ENCODE results near the gene MOGAT2. TPM values are rescaled to one million over a fixed set of nuclear protein-coding genes. Genes with fewer than 3 reads are reported as not detected.

Gene MOGAT2
- total RNA-seq, 2 donors from 2014 or later: not detected

DNA sequence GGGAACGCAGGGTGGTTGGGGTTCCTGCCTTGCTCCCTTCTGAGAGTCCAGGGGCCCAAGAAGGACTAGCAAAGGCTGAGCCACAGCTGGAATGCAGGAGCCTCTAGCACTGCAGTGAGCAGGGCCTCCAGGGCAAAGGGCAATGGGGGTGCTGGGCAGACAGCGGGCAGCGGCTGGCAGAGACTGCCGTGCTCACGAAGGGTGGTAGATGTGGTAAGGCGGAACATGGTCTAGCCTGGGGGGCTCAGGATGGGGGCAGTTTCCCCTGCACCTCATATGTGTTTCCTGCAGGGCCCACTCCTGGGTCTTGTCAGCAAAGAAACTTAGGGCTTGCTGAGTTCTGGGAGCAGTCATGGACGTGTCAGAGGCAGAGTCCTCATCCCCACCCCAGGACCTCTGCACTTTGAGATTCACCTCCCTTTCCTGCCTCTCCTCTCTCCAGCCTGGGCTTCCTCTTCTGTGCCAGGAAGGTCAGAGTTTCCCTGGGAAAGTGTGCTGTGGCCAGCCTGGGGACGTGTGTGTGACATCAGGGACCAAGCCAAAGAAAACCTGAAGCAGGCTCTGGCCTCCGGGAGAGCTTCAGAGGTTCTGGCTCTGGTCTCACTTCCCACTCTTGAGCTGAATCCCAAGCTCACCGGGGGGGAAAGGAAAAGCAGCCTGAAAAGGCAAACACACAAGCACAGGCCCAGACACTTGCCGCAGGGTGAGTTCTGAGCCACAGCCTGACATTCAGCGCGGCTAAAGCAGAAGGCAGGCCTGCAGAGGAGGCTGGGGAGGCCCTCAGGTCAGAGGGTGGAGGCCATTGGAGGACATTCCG, 4.4 kb downstream of the MOGAT2 start:
- Mint-ChIP-seq H3K4me1 (peaks cover 6% of the 10 kb centered on the region), H3K4me3 (no peak overlapping the region), H3K9me3 (no peaks in the 10 kb centered on the region), H3K36me3 (ENCODE audit: low read depth) (no peaks in the 10 kb centered on the region), H3K27ac (no peak overlapping the region), H3K27me3 (ENCODE audit: insufficient read depth) (peaks cover 33% of the 10 kb centered on the region)
- no peaks in the 10 kb centered on the region for H3K9me3 ChIP-seq (ENCODE audit: control insufficient read depth, low read length)
- TF ChIP-seq, protein P1, sequence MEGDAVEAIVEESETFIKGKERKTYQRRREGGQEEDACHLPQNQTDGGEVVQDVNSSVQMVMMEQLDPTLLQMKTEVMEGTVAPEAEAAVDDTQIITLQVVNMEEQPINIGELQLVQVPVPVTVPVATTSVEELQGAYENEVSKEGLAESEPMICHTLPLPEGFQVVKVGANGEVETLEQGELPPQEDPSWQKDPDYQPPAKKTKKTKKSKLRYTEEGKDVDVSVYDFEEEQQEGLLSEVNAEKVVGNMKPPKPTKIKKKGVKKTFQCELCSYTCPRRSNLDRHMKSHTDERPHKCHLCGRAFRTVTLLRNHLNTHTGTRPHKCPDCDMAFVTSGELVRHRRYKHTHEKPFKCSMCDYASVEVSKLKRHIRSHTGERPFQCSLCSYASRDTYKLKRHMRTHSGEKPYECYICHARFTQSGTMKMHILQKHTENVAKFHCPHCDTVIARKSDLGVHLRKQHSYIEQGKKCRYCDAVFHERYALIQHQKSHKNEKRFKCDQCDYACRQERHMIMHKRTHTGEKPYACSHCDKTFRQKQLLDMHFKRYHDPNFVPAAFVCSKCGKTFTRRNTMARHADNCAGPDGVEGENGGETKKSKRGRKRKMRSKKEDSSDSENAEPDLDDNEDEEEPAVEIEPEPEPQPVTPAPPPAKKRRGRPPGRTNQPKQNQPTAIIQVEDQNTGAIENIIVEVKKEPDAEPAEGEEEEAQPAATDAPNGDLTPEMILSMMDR (conservative IDR thresholded peaks at IDR 0.05): no peak
- no peak overlapping the region for H3K4me3 ChIP-seq (ENCODE audit: low read length)
- WGBS, 2 experiments (ENCODE audit: insufficient coverage in 1 of 2, insufficient read length in 1 of 2): 88 to 90% methylated on average over 11 to 14 of the region's 14 CpGs
- no peak overlapping the region for H3K27ac ChIP-seq (ENCODE audit: low read depth, low read length)
- H3K27me3 ChIP-seq (ENCODE audit: control insufficient read depth, insufficient read depth, low read length, poor library complexity, severe bottlenecking): no peaks in the 10 kb centered on the region
- H3K4me1 ChIP-seq (ENCODE audit: control insufficient read depth, insufficient read depth, low read length): no peaks in the 10 kb centered on the region
- no peaks in the 10 kb centered on the region for H3K36me3 ChIP-seq (ENCODE audit: control insufficient read depth, insufficient read depth, low read length)
- no peak overlapping the region for H3K9ac ChIP-seq (ENCODE audit: extremely low read depth, low read length, poor library complexity, severe bottlenecking)
- DNase-seq: no peak

DNA sequence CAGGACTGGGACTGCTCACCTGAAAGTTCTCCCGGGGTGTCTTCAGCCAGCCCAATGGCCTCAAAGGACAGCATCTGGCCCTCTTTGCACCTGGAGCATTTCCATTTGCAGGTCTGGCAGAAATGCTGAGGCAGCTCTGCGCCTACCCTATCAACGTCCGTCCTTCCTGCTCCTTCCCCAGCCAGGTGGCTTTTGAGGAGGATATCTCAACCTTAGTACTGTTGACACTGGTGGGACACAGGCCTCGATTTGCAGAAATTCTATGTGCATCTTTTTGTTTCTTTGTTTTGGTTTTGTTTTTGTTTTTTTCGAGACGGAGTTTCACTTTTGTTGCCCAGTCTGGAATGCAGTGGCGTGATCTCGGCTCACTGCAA, 5.0 kb downstream of the MOGAT2 start:
- TF ChIP-seq, protein P1 (conservative IDR thresholded peaks at IDR 0.05): no peak
- Mint-ChIP-seq H3K4me3 (no peak overlapping the region), H3K4me1 (peaks cover 4% of the 10 kb centered on the region), H3K27ac (no peak overlapping the region), H3K36me3 (ENCODE audit: low read depth) (no peaks in the 10 kb centered on the region), H3K9me3 (no peaks in the 10 kb centered on the region), H3K27me3 (ENCODE audit: insufficient read depth) (peaks cover 28% of the 10 kb centered on the region)
- H3K4me1 ChIP-seq (ENCODE audit: control insufficient read depth, insufficient read depth, low read length): no peaks in the 10 kb centered on the region
- WGBS, 2 experiments (ENCODE audit: insufficient coverage in 1 of 2, insufficient read length in 1 of 2): 91 to 95% methylated on average over 4 to 9 of the region's 9 CpGs
- no peak for DNase-seq
- H3K9me3 ChIP-seq (ENCODE audit: control insufficient read depth, low read length): no peaks in the 10 kb centered on the region
- no peak overlapping the region for H3K9ac ChIP-seq (ENCODE audit: extremely low read depth, low read length, poor library complexity, severe bottlenecking)
- no peaks in the 10 kb centered on the region for H3K36me3 ChIP-seq (ENCODE audit: control insufficient read depth, insufficient read depth, low read length)
- H3K27me3 ChIP-seq (ENCODE audit: control insufficient read depth, insufficient read depth, low read length, poor library complexity, severe bottlenecking): no peaks in the 10 kb centered on the region
- no peak overlapping the region for H3K4me3 ChIP-seq (ENCODE audit: low read length)
- no peak overlapping the region for H3K27ac ChIP-seq (ENCODE audit: low read depth, low read length)

- Histone ChIP-seq H3K36me3 (ENCODE audit: control insufficient read depth, insufficient read depth, low read length) (no peaks in the 10 kb centered on the region), H3K27me3 (ENCODE audit: control insufficient read depth, insufficient read depth, low read length, poor library complexity, severe bottlenecking) (no peaks in the 10 kb centered on the region), H3K9ac (ENCODE audit: extremely low read depth, low read length, poor library complexity, severe bottlenecking) (no peak overlapping the region), H3K4me1 (ENCODE audit: control insufficient read depth, insufficient read depth, low read length) (no peaks in the 10 kb centered on the region), H3K4me3 (ENCODE audit: low read length) (no peak overlapping the region), H3K9me3 (ENCODE audit: control insufficient read depth, low read length) (no peaks in the 10 kb centered on the region), H3K27ac (ENCODE audit: low read depth, low read length) (no peak overlapping the region)
- Mint-ChIP-seq H3K27ac (no peak overlapping the region), H3K4me1 (no peaks in the 10 kb centered on the region), H3K9me3 (no peaks in the 10 kb centered on the region), H3K27me3 (ENCODE audit: insufficient read depth) (peaks cover 12% of the 10 kb centered on the region), H3K36me3 (ENCODE audit: low read depth) (no peaks in the 10 kb centered on the region), H3K4me3 (no peak overlapping the region)
- TF ChIP-seq, protein P1 (conservative IDR thresholded peaks at IDR 0.05): no peak
- DNase-seq: peak; percentile 37
- WGBS, 2 experiments (ENCODE audit: insufficient coverage in 1 of 2, insufficient read length in 1 of 2): 88% methylated on average over 10 to 13 of the region's 13 CpGs
Measured at GRCh38 chr11:75725547-75726320, 8.1 kb downstream of the MOGAT2 start.
